Measurements from ENCODE around the gene C3. TPM values are rescaled to one million over a fixed set of nuclear protein-coding genes. Genes with fewer than 3 reads are reported as not detected.

C3 gene
- total RNA-seq, 4 donors from 2014 or later = 393 to 1,020 (median 677) TPM

DNA sequence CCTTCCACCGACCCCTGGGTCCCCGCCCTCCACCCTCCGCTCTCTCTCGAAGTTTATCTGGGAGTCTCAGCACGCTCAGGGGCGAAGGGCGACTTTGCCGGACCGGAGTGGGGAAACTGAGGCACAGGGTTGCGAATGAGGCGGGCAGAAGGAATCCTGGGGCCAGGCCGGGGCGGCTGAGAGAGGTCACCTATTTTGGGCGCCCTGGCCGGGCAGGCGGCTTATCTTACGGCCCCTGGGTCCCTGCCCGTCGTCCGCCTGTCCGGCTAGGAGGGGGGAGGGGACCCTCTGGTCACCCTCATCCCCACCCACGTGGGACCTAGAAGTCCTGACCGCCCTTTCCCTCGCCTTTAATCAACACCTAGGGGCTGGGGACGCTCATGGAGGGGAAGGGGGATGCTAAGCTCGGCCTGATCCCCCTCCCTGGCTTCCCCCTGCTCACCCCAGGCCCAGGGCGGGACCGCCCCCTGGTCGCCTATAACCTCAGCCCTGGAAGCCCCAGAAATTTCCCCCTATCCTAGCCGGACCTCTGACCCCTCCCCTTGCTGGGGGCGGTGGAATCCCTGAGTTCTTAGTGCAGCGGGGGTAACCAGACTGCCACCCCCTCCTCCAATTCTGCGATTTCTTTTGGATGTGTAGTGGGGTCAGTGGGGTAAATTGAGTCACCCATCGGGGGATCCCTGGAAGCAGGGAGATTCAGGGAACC lies 19.6 kb upstream of the C3 start:
- H3K27ac ChIP-seq (replicated peaks in 1 of 4) = peak overlapping the region; percentile 92 to 96 (median 95)
- no peaks in the 10 kb centered on the region for H3K9me3 ChIP-seq
- H3K36me3 ChIP-seq = peaks cover 7 to 32% (median 15%) of the 10 kb centered on the region in 4 donors
- no peak for DNase-seq (ENCODE audit: extremely low spot score)
- peaks cover 56 to 81% (median 74%) of the 10 kb centered on the region in 4 donors for H3K4me1 ChIP-seq
- H3K4me3 ChIP-seq = peak overlapping the region; percentile 84 to 96 (median 90)
- WGBS = under 1% methylated on average over 23 of the region's 34 CpGs
- no peak for TF ChIP-seq CTCF (IDR thresholded peaks at IDR 0.05)
- TF ChIP-seq POLR2A (IDR thresholded peaks at IDR 0.05; ENCODE audit: low read depth) = no peak
- TF ChIP-seq EP300 (IDR thresholded peaks at IDR 0.05) = no peak
- no peak for TF ChIP-seq POLR2AphosphoS5 (IDR thresholded peaks at IDR 0.05)
- intact Hi-C loops (cut with DNase I) = loop anchor here (5.0 to 10.0 kb wide), 4 partner anchors 105 to 325 kb away; partner anchors contain the start of gene ZNF557
- no peaks in the 10 kb centered on the region for H3K27me3 ChIP-seq

- Histone ChIP-seq H3K36me3 (peaks cover 7 to 28% (median 15%) of the 10 kb centered on the region in 4 donors), H3K27ac (replicated peaks in 1 of 4) (peak within 1 kb of the TSS; percentile 92 to 96 (median 95)), H3K4me3 (peak within 1 kb of the TSS; percentile 84 to 96 (median 90)), H3K27me3 (no peaks in the 10 kb centered on the region), H3K4me1 (peaks cover 50 to 78% (median 70%) of the 10 kb centered on the region in 4 donors), H3K9me3 (no peaks in the 10 kb centered on the region)
- TF ChIP-seq POLR2AphosphoS5 (IDR thresholded peaks at IDR 0.05) (peak; percentile 42 to 86), CTCF (IDR thresholded peaks at IDR 0.05) (no peak), POLR2A (IDR thresholded peaks at IDR 0.05; ENCODE audit: low read depth) (peak; percentile 85), EP300 (IDR thresholded peaks at IDR 0.05) (no peak)
- intact Hi-C loops (cut with DNase I) = loop anchor here (5.0 to 10.0 kb wide), 3 partner anchors 105 to 222 kb away; no protein-coding TSS in a partner anchor
- peak; percentile 97 for DNase-seq (ENCODE audit: extremely low spot score)
- 0% methylated on average over 19 of the region's 47 CpGs for WGBS
Observed at GRCh38 chr19:6739390-6739882, 19.0 kb upstream of the C3 start, which contains the start of gene TRIP10. Gene TRIP10 (plus strand): TSS chr19:6739680. CDS start chr19:6739762, 82 bp downstream.

GRCh38 chr19:6738787-6739389 lies 18.4 kb upstream of the C3 start:
- TF ChIP-seq CTCF (IDR thresholded peaks at IDR 0.05) (peak in 1 of 3 experiments; percentile 6), POLR2AphosphoS5 (IDR thresholded peaks at IDR 0.05) (no peak), POLR2A (IDR thresholded peaks at IDR 0.05; ENCODE audit: low read depth) (no peak), EP300 (IDR thresholded peaks at IDR 0.05) (no peak)
- Histone ChIP-seq H3K9me3 (no peaks in the 10 kb centered on the region), H3K27ac (replicated peaks in 1 of 4) (peak overlapping the region; percentile 92 to 96 (median 95)), H3K4me1 (peaks cover 44 to 78% (median 64%) of the 10 kb centered on the region in 4 donors), H3K27me3 (no peaks in the 10 kb centered on the region), H3K4me3 (peak overlapping the region; percentile 84 to 96 (median 90)), H3K36me3 (peaks cover 6 to 22% (median 18%) of the 10 kb centered on the region in 4 donors)
- 12% methylated on average over 21 of the region's 24 CpGs for WGBS
- no peak for DNase-seq (ENCODE audit: extremely low spot score)
- intact Hi-C loops (cut with DNase I) = loop anchor here (5.0 to 10.0 kb wide), 3 partner anchors 104 to 222 kb away; no protein-coding TSS in a partner anchor

DNA sequence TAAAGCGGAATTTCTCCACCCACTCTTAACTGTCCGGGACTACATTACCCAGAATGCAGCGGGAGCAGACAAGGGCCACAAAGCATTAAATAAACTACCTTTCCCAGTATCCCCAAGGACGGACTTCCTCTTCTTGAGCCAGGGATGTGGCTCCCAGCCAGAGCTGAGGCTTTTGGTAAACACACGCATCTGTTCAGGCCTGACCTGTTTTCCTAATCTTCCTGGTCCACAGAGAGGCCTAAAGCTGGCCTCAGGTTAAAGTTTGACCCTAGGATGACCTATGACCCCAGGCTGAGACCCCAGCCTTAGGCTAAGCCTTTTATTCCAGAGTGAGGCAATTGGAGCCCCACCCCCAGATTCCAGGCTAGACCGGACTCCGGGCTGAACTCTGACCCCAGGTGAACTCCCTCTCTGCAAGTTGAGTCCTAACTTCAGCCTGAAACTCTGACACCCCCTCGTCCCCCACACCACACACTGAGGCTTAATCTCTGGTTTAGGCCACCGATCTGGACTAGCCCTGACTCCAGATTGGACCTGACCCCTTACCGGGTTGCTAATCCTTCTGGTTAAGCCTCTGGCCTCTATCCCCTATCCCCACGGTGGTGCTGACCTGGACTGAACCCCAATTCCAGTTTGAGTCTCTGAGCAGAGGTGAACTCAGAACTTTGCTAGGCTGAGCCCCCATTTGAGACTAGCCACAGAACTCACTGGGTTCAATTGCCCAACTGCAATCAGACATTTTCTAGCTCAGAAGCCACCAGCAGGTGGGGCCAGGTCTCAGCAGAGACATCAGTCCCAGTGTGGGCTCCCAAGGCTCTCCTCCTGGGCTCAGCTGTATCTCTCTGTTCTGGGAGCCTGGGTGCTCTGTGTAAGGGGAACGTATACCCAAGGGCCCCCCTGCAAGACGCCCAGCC lies 17.7 kb upstream of the C3 start:
- H3K27me3 ChIP-seq = no peaks in the 10 kb centered on the region
- peaks cover 43 to 75% (median 57%) of the 10 kb centered on the region in 4 donors for H3K4me1 ChIP-seq
- H3K27ac ChIP-seq (replicated peaks in 1 of 4) = peak overlapping the region; percentile 92 to 96 (median 95)
- intact Hi-C loops (cut with DNase I) = loop anchor here (5.0 to 10.0 kb wide), 3 partner anchors 103 to 221 kb away; no protein-coding TSS in a partner anchor
- TF ChIP-seq EP300 (IDR thresholded peaks at IDR 0.05) (no peak), CTCF (IDR thresholded peaks at IDR 0.05) (peak; percentile 56 to 73 (median 66)), POLR2AphosphoS5 (IDR thresholded peaks at IDR 0.05) (peak in 1 of 2 donors; percentile 87)
- H3K36me3 ChIP-seq = peaks cover 0 to 20% (median 18%) of the 10 kb centered on the region in 4 donors
- WGBS = 10% methylated on average over 12 of the region's 13 CpGs
- peak overlapping the region; percentile 84 to 96 (median 90) for H3K4me3 ChIP-seq
- peak; percentile 99 for DNase-seq (ENCODE audit: extremely low spot score)
- H3K9me3 ChIP-seq = no peaks in the 10 kb centered on the region

All from esophagus muscularis mucosa (tissue), 4 donors.